GM12873 (cell line): ENCODE results near the gene MYOF.

ENCODE experiments used
- TF ChIP-seq, protein P1 (sequence below): IDR thresholded peaks from 2 replicates; pipeline ENCODE4 v1.5.1; 2012; ENCODE audit warnings: low read depth, mild to moderate bottlenecking, moderate library complexity, low read length, control low read depth; ENCODE audit not compliant: insufficient read depth; ENCODE audit errors: missing control alignments

Gene MYOF

DNA sequence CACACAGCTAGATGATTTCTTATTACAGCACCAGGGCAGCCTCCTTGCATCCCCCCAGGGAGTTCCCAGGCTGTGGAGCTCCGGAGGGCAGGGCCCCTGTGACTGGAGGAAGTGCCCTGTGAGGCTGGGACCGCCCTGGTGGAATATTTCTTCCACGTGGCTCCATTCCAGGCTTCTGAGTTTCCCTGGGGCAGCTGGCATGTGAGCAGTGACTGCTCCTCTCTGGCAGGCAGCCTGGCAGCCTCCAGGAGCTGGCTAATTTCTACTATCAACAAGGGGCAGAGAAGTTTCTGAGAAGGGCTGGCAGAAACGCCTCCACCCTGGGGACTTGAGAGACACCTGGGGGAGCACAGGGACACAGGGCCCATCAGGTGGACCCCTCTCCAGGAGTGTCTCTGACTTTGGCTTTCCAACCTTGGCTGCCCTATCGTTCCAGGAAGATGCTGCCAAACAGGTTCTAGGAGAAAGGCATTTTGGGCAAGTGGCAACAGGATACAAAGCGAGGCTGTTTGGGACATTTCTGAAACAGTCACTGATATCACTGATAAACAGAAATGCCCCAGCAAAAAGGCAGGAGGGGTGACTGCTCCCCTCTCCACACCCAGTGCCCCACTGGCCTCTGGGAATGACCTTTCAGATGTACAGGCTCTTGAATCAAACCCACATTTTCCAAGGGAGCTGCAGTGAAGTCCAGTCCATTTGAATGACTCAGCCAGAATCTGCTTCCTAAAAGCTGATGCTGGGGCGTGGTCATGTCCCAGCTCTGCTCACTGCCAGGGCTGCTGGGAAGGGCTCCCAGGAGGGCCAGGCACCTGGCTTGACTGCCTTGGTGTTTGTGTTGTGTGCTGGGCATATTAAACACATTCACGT is 16.1 kb downstream of the MYOF start:
- TF ChIP-seq, protein P1, sequence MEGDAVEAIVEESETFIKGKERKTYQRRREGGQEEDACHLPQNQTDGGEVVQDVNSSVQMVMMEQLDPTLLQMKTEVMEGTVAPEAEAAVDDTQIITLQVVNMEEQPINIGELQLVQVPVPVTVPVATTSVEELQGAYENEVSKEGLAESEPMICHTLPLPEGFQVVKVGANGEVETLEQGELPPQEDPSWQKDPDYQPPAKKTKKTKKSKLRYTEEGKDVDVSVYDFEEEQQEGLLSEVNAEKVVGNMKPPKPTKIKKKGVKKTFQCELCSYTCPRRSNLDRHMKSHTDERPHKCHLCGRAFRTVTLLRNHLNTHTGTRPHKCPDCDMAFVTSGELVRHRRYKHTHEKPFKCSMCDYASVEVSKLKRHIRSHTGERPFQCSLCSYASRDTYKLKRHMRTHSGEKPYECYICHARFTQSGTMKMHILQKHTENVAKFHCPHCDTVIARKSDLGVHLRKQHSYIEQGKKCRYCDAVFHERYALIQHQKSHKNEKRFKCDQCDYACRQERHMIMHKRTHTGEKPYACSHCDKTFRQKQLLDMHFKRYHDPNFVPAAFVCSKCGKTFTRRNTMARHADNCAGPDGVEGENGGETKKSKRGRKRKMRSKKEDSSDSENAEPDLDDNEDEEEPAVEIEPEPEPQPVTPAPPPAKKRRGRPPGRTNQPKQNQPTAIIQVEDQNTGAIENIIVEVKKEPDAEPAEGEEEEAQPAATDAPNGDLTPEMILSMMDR: no peak

DNA sequence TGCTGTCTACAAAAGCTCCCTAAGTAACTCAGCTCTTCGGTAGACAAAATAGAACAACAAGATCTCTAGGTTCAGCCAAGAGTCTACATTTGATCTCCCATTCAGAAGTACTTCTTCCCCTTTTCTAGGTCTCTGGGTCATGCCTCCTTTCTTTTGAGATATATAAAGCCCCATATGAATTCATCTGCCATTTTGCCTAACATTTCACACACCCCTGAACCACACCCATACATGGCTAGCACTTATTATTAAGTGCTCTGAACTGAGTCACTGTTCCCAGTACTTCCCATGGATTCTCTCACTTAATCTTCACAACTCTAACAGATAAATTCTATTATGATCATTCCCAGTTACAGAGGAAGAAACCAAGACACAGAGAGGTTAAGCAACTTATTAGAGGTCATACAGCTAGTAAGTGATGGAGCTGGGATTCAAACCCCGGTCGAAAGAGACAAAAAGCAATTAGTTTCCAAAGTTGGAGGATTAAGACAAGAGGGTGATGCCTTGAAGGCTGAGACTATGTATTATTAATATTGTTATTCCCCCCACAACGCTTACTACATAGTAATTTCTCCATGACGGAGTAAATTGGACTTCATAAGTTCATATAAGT is 17.3 kb downstream of the MYOF start:
- TF ChIP-seq, protein P1: no peak

DNA sequence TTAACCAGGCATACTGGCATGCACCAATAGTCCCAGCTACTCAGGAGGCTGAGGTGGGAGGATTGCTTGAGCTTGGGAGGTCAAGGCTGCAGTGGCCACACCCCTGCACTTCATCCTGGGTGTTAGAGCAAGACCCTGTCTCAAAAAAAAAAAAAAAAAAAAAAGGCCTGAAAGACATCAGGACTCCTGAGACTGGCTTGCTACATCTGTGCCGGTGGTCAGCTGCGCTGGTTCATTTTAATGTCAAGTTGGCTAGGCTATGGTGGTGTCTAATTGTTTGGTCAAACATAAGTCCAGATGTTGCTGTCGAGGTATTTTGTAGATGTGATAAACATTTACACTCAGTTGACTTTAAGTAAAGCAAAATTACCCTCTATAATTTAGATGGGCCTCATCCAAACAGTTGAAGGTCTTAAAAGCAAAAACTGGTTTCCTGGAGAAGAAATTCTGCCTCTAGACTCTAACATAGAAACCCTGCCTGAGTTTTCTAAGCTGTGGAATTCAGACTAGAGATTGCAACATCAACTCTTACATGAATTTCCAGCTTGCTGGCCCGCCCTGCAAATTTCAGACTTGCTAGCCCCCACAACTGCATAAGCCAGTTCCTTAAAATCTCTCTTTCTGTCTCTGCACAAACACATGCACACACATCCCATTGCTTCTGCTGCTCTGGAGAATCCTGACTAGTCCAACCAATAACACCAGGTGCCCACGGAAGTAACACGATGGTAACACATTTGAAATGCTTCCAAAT is 18.2 kb downstream of the MYOF start:
- TF ChIP-seq, protein P1: no peak

- TF ChIP-seq, protein P1: no peak
These were observed 19.3 kb downstream of the MYOF start for GRCh38 chr10:93462881-93463280.

GRCh38 chr10:93462371-93462770 is 19.8 kb downstream of the MYOF start:
- TF ChIP-seq, protein P1: no peak

GRCh38 chr10:93461807-93462178 is 20.3 kb downstream of the MYOF start:
- TF ChIP-seq, protein P1: no peak
